ENCODE measurements around the gene SPATA31E1.

SPATA31E1 gene

DNA sequence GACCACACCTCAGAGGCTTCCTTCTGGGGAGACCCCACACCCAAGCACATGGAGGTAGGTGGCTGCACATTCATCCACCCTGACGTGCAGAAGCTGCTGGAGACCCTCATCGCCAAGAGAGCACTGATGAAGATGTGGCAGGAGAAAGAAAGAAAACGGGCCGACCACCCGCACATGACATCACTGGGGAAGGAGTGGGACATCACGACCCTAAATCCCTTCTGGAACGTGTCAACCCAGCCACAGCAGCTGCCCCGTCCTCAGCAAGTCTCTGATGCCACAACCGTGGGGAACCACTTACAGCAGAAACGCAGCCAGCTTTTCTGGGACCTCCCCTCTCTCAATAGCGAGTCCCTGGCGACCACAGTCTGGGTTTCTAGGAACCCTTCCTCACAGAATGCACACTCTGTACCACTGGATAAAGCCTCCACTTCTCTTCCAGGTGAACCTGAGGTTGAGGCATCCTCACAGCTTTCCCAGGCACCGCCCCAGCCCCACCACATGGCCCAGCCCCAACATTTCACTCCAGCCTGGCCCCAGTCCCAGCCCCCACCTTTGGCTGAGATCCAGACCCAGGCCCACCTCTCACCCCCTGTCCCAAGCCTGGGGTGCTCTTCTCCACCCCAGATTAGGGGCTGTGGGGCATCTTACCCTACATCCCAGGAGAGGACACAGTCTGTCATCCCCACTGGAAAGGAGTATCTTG, 3.0 kb downstream of the SPATA31E1 start:
- TF ChIP-seq, protein P1, sequence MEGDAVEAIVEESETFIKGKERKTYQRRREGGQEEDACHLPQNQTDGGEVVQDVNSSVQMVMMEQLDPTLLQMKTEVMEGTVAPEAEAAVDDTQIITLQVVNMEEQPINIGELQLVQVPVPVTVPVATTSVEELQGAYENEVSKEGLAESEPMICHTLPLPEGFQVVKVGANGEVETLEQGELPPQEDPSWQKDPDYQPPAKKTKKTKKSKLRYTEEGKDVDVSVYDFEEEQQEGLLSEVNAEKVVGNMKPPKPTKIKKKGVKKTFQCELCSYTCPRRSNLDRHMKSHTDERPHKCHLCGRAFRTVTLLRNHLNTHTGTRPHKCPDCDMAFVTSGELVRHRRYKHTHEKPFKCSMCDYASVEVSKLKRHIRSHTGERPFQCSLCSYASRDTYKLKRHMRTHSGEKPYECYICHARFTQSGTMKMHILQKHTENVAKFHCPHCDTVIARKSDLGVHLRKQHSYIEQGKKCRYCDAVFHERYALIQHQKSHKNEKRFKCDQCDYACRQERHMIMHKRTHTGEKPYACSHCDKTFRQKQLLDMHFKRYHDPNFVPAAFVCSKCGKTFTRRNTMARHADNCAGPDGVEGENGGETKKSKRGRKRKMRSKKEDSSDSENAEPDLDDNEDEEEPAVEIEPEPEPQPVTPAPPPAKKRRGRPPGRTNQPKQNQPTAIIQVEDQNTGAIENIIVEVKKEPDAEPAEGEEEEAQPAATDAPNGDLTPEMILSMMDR (IDR thresholded peaks at IDR 0.05) = no peak

DNA sequence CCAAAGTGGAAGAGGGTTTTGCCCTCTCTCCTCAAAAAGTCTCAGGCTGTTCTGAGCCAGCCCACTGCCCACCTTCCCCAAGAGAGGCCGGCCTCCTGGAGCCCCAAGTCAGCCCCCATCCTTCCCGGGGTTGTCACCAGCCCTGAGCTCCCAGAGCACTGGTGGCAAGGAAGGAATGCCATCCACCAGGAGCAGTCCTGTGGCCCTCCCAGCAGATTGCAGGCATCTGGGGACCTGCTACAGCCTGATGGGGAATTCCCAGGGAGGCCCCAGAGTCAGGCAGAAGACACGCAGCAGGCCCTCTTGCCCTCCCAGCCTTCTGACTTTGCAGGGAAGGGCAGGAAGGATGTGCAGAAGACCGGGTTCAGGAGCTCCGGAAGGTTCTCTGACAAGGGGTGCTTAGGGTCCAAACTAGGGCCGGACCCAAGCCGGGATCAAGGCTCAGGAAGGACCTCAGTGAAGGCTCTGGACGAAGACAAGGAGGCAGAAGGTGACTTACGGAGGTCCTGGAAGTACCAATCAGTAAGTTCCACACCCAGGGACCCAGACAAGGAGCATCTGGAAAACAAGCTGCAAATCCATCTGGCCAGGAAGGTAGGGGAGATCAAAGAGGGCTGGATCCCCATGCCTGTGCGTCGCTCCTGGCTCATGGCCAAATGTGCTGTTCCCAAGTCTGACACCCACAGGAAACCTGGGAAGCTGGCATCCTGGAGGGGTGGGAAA, 3.7 kb downstream of the SPATA31E1 start:
- H3K4me1 ChIP-seq = no peaks in the 10 kb centered on the region
- H3K9ac ChIP-seq = no peak overlapping the region
- H3K4me2 ChIP-seq (ENCODE audit: low read length) = no peak overlapping the region
- no peak overlapping the region for H3K4me3 ChIP-seq (ENCODE audit: low read depth, low read length)
- no peaks in the 10 kb centered on the region for H3K79me2 ChIP-seq
- no peak overlapping the region for H2AFZ ChIP-seq
- no peaks in the 10 kb centered on the region for H3K27me3 ChIP-seq (ENCODE audit: control insufficient read depth, insufficient read depth, low read length)
- H3K36me3 ChIP-seq (ENCODE audit: control insufficient read depth, insufficient read depth, low read length) = no peaks in the 10 kb centered on the region
- no peaks in the 10 kb centered on the region for H3K9me3 ChIP-seq (ENCODE audit: control insufficient read depth, low read length)
- no peak overlapping the region for H3K27ac ChIP-seq
- TF ChIP-seq, protein P1 (IDR thresholded peaks at IDR 0.05) = no peak

More for the DNA sequence above, 3.0 kb downstream of the SPATA31E1 start:
- Histone ChIP-seq H3K27me3 (ENCODE audit: control insufficient read depth, insufficient read depth, low read length) (no peaks in the 10 kb centered on the region), H3K79me2 (no peaks in the 10 kb centered on the region), H3K4me3 (ENCODE audit: low read depth, low read length) (no peak overlapping the region), H2AFZ (no peak overlapping the region), H3K27ac (no peak overlapping the region), H3K9ac (no peak overlapping the region), H3K9me3 (ENCODE audit: control insufficient read depth, low read length) (no peaks in the 10 kb centered on the region), H3K4me2 (ENCODE audit: low read length) (no peak overlapping the region), H3K36me3 (ENCODE audit: control insufficient read depth, insufficient read depth, low read length) (no peaks in the 10 kb centered on the region), H3K4me1 (no peaks in the 10 kb centered on the region)

DNA sequence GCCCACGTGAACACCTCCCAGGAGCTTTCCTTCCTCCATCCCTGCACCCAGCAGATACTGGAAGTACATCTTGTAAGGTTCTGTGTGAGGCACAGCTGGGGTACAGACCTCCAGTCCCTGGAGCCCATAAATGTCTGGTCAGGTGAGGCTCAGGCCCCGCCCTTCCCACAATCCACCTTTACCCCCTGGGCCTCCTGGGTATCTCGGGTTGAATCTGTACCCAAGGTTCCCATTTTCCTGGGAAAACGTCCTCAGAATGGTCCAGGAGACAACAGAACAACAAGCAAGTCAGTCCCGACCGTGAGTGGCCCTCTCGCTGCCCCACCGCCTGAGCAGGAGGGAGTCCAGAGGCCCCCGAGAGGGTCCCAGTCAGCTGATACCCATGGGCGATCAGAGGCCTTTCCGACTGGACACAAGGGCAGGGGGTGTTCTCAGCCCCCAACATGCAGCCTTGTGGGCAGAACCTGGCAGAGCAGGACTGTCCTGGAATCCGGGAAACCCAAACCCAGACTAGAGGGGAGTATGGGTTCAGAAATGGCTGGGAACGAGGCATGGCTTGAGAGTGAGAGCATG, 4.3 kb downstream of the SPATA31E1 start:
- no peaks in the 10 kb centered on the region for H3K4me1 ChIP-seq
- H3K4me3 ChIP-seq (ENCODE audit: low read depth, low read length) = no peak overlapping the region
- H3K36me3 ChIP-seq (ENCODE audit: control insufficient read depth, insufficient read depth, low read length) = no peaks in the 10 kb centered on the region
- H3K27me3 ChIP-seq (ENCODE audit: control insufficient read depth, insufficient read depth, low read length) = no peaks in the 10 kb centered on the region
- H3K27ac ChIP-seq = no peak overlapping the region
- no peaks in the 10 kb centered on the region for H3K9me3 ChIP-seq (ENCODE audit: control insufficient read depth, low read length)
- no peak overlapping the region for H3K9ac ChIP-seq
- no peaks in the 10 kb centered on the region for H3K79me2 ChIP-seq
- H3K4me2 ChIP-seq (ENCODE audit: low read length) = no peak overlapping the region
- H2AFZ ChIP-seq = no peak overlapping the region
- TF ChIP-seq, protein P1 (IDR thresholded peaks at IDR 0.05) = no peak

DNA sequence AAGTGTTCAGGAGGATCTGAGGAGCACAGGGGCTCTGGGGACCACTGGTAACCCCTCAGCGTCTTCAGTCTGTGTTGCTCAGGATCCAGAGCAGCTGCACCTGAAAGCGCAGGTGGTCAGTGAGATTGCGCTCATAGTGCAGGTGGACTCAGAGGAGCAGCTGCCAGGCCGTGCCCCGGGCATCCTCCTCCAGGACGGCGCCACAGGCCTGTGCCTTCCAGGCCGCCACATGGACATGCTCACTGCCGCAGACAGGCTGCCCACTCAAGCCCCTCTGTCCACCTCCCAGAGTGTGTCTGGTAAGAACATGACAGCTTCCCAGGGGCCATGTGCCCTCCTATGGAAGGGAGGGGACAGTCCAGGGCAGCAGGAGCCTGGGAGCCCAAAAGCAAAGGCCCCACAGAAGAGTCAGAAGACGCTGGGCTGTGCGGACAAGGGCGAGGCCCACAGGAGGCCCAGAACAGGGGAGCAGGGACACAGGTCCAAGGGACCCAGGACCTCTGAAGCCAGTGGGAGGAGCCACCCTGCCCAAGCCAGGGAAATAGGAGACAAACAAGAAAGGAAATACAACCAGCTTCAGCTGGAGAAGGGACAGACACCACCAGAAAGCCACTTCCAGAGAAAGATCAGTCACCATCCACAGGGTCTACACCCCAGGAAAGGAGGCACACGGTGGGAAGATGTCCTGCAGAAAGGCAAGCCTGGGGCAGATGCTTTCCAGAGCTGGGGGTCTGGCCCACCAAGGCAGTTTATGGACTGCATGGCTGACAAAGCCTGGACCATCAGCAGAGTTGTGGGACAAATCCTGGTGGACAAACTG, 5.2 kb downstream of the SPATA31E1 start:
- no peaks in the 10 kb centered on the region for H3K27me3 ChIP-seq (ENCODE audit: control insufficient read depth, insufficient read depth, low read length)
- no peaks in the 10 kb centered on the region for H3K9me3 ChIP-seq (ENCODE audit: control insufficient read depth, low read length)
- H3K4me2 ChIP-seq (ENCODE audit: low read length) = no peak overlapping the region
- no peaks in the 10 kb centered on the region for H3K4me1 ChIP-seq
- H2AFZ ChIP-seq = no peak overlapping the region
- no peaks in the 10 kb centered on the region for H3K79me2 ChIP-seq
- H3K36me3 ChIP-seq (ENCODE audit: control insufficient read depth, insufficient read depth, low read length) = no peaks in the 10 kb centered on the region
- no peak overlapping the region for H3K27ac ChIP-seq
- H3K9ac ChIP-seq = no peak overlapping the region
- H3K4me3 ChIP-seq (ENCODE audit: low read depth, low read length) = no peak overlapping the region
- TF ChIP-seq, protein P1 (IDR thresholded peaks at IDR 0.05) = no peak
